Ectodermal cell (in vitro differentiated cells): ENCODE measurements around the gene PTPN4.

ENCODE experiments used
- H3K27ac ChIP-seq: 2 replicates; pipeline ENCODE4 v1.7.0; 2013; ENCODE audit warnings: mild to moderate bottlenecking, low read depth, low read length; ENCODE audit not compliant: insufficient read depth, poor library complexity, severe bottlenecking
- H3K27me3 ChIP-seq: 2 replicates; pipeline ENCODE4 v1.7.0; 2013; ENCODE audit warnings: mild to moderate bottlenecking, low read length; ENCODE audit not compliant: insufficient read depth, control insufficient read depth, poor library complexity, severe bottlenecking
- H3K36me3 ChIP-seq: one replicate; pipeline ENCODE4 v1.7.0; 2013; ENCODE audit warnings: low read length; ENCODE audit not compliant: control insufficient read depth, insufficient read depth
- H3K4me1 ChIP-seq: one replicate; pipeline ENCODE4 v1.7.0; 2013; ENCODE audit warnings: low read length; ENCODE audit not compliant: control insufficient read depth, insufficient read depth
- H3K4me3 ChIP-seq: 2 replicates; pipeline ENCODE4 v1.7.0; 2013; ENCODE audit warnings: low read depth, low read length, control low read depth; ENCODE audit not compliant: insufficient read depth
- H3K9me3 ChIP-seq: 2 replicates; pipeline ENCODE4 v1.7.0; 2013; ENCODE audit warnings: mild to moderate bottlenecking, low read length, moderate library complexity; ENCODE audit not compliant: control insufficient read depth
- WGBS, 2 experiments: methylation state at CpG; one replicate each; pipeline ENCODE4 v1.1.7; 2013; ENCODE audit warnings: missing lambda C conversion rate in 2 of 2; 5-methylcytosine and 5-hydroxymethylcytosine counted together

PTPN4 gene

GRCh38 chr2:119821266-119821665 is 61.5 kb downstream of the PTPN4 start:
- WGBS, 2 experiments = 90 to 97% methylated on average over 2 of the region's 2 CpGs

DNA sequence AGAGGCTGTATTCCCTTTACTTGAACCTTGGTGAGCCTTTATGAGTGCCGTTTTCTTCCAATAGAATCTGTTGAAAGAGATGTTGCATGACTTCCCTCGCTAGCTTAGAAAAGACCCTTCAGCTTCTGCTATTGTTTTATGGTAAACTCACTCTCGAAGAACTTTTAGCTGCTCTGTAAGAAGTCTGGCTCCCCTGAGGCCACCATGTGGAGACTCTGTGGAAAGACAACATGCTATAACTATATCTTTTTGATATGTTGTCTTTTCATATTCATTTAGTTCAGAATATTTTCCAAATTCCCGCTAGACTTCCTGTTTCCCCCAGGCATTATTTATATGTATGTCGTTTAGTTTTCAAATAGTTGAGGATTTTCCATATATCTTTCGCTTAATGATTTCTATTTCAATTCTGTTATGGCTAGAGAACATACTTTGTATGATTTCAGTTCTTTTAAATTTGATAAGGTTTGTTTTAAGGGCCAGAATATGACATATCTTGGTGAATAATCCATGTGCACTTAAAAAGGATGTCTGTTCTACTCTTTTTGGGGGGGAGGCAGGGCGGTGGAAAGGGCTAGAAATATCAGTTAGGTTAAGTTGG is 64.1 kb downstream of the PTPN4 start:
- no peak overlapping the region for H3K4me3 ChIP-seq
- WGBS, 2 experiments = 73 to 80% methylated on average over 3 to 7 of the region's 7 CpGs
- no peak overlapping the region for H3K27ac ChIP-seq
- no peaks in the 10 kb centered on the region for H3K27me3 ChIP-seq
- H3K36me3 ChIP-seq = peaks cover 3% of the 10 kb centered on the region
- no peaks in the 10 kb centered on the region for H3K4me1 ChIP-seq
- H3K9me3 ChIP-seq = no peaks in the 10 kb centered on the region

More at GRCh38 chr2:119821266-119821665, 61.5 kb downstream of the PTPN4 start:
- no peak overlapping the region for H3K4me3 ChIP-seq
- H3K27me3 ChIP-seq = no peaks in the 10 kb centered on the region
- H3K9me3 ChIP-seq = peaks cover 6% of the 10 kb centered on the region
- peaks cover 6% of the 10 kb centered on the region for H3K36me3 ChIP-seq
- H3K4me1 ChIP-seq = no peaks in the 10 kb centered on the region
- no peak overlapping the region for H3K27ac ChIP-seq

- Histone ChIP-seq H3K4me3 (no peak overlapping the region), H3K27me3 (no peaks in the 10 kb centered on the region), H3K9me3 (no peaks in the 10 kb centered on the region), H3K36me3 (no peaks in the 10 kb centered on the region), H3K4me1 (no peaks in the 10 kb centered on the region), H3K27ac (no peak overlapping the region)
- 77 to 80% methylated on average over 5 of the region's 5 CpGs for WGBS, 2 experiments
Measured at GRCh38 chr2:119826370-119826961, 66.7 kb downstream of the PTPN4 start.

DNA sequence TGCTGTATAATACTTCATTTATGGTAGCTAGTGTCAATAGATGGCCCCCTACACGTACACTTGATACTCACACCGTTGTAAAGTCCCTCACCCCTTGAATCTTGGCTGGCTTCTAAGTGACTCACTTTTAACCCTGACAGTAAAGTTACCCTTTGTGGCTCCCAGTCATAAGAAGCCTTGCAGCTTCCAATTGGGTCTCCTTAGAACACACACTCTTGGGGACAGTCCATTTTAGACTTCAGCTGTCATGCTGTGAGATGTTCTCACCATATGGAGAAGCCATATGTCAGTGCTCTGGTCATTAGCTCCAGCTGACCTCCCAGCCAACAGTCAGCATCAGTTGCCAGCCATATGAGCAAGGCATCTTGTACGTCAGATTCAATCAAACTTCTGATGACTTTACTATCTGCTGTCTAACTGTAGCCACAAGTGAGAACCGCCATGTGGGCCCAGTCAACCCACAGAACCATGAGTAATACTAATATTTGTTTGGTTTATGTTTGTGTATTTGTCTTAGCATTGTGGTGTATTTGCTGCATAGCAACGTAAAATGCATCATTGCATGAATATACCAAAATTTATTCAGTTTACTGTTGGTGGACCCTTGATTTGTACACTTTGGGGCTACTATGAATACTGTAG is 68.3 kb downstream of the PTPN4 start:
- 90 to 92% methylated on average over 4 to 5 of the region's 5 CpGs for WGBS, 2 experiments
- Histone ChIP-seq H3K4me3 (no peak overlapping the region), H3K4me1 (no peaks in the 10 kb centered on the region), H3K36me3 (no peaks in the 10 kb centered on the region), H3K9me3 (no peaks in the 10 kb centered on the region), H3K27ac (no peak overlapping the region), H3K27me3 (no peaks in the 10 kb centered on the region)

- 89 to 92% methylated on average over 22 of the region's 22 CpGs for WGBS, 2 experiments
- peaks cover 5% of the 10 kb centered on the region for H3K4me1 ChIP-seq
- H3K27ac ChIP-seq = no peak overlapping the region
- no peaks in the 10 kb centered on the region for H3K27me3 ChIP-seq
- no peaks in the 10 kb centered on the region for H3K36me3 ChIP-seq
- H3K4me3 ChIP-seq = no peak overlapping the region
- H3K9me3 ChIP-seq = no peaks in the 10 kb centered on the region
Measured at GRCh38 chr2:119836455-119837142, 76.9 kb downstream of the PTPN4 start.

GRCh38 chr2:119837350-119837749 is 77.6 kb downstream of the PTPN4 start:
- H3K27me3 ChIP-seq = no peaks in the 10 kb centered on the region
- H3K4me3 ChIP-seq = no peak overlapping the region
- 92 to 93% methylated on average over 12 of the region's 12 CpGs for WGBS, 2 experiments
- H3K36me3 ChIP-seq = no peaks in the 10 kb centered on the region
- H3K4me1 ChIP-seq = peaks cover 5% of the 10 kb centered on the region
- H3K9me3 ChIP-seq = no peaks in the 10 kb centered on the region
- no peak overlapping the region for H3K27ac ChIP-seq

DNA sequence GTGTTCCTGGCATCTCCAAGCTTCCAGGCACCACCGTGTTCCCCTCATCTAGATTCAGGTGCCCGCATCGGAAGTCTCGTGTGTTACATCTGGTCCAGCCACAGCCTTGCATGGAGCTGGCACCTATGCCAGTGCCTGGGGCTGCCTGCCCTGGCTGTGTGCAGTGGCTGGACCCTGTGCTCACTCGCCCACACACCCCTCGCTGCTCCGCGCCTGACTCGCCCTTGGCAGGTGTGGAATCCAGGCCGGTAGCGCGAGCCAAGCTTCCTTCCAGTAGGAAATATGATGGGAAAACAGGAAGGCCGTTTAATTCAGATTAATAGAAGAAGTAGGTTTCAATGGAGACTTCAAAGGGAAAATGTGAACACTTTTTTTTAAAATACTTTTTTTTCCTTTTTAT is 78.0 kb downstream of the PTPN4 start:
- H3K27ac ChIP-seq = no peak overlapping the region
- H3K36me3 ChIP-seq = no peaks in the 10 kb centered on the region
- 97 to 98% methylated on average over 13 of the region's 13 CpGs for WGBS, 2 experiments
- no peaks in the 10 kb centered on the region for H3K27me3 ChIP-seq
- no peaks in the 10 kb centered on the region for H3K9me3 ChIP-seq
- H3K4me3 ChIP-seq = no peak overlapping the region
- H3K4me1 ChIP-seq = peaks cover 5% of the 10 kb centered on the region

GRCh38 chr2:119838179-119838578 is 78.5 kb downstream of the PTPN4 start:
- 86 to 88% methylated on average over 5 of the region's 5 CpGs for WGBS, 2 experiments
- Histone ChIP-seq H3K4me1 (peaks cover 5% of the 10 kb centered on the region), H3K4me3 (no peak overlapping the region), H3K27me3 (no peaks in the 10 kb centered on the region), H3K36me3 (no peaks in the 10 kb centered on the region), H3K27ac (no peak overlapping the region), H3K9me3 (no peaks in the 10 kb centered on the region)

DNA sequence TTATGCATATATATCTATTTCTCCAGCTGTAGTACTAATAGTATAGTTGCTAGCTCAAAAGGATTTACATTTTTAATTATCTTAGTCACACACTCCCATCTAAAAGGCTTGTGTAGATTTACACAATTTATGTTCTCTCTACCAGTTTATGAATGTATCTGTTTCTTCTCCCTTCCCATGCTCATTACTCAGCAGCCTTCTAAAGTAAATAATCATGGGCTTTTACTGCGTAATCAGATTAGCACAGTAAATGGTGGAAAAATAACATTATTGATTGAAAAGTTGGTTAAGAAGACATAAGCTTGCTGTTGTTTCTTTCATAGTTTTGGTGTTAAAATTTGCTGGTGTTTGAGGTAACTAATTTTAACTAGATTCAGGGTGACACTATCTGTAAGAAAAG is 81.8 kb downstream of the PTPN4 start:
- Histone ChIP-seq H3K36me3 (no peaks in the 10 kb centered on the region), H3K27me3 (no peaks in the 10 kb centered on the region), H3K4me1 (peaks cover 5% of the 10 kb centered on the region), H3K4me3 (no peak overlapping the region), H3K9me3 (no peaks in the 10 kb centered on the region), H3K27ac (no peak overlapping the region)
- WGBS, 2 experiments = 93 to 100% methylated on average over 1 of the region's 1 CpG

GRCh38 chr2:119846021-119846420 is 86.3 kb downstream of the PTPN4 start:
- H3K36me3 ChIP-seq = no peaks in the 10 kb centered on the region
- 93 to 96% methylated on average over 1 of the region's 3 CpGs for WGBS, 2 experiments
- no peaks in the 10 kb centered on the region for H3K9me3 ChIP-seq
- no peaks in the 10 kb centered on the region for H3K27me3 ChIP-seq
- H3K4me1 ChIP-seq = no peaks in the 10 kb centered on the region
- H3K4me3 ChIP-seq = no peak overlapping the region
- H3K27ac ChIP-seq = no peak overlapping the region
